Effector CD8-positive, alpha-beta T cell (primary cell): ENCODE data around the gene CXCL12.

Experiments
- DNase-seq: peaks from one replicate; lab custom pipeline; 2025; lab: John Stamatoyannopoulos, UW

CXCL12 gene

DNA sequence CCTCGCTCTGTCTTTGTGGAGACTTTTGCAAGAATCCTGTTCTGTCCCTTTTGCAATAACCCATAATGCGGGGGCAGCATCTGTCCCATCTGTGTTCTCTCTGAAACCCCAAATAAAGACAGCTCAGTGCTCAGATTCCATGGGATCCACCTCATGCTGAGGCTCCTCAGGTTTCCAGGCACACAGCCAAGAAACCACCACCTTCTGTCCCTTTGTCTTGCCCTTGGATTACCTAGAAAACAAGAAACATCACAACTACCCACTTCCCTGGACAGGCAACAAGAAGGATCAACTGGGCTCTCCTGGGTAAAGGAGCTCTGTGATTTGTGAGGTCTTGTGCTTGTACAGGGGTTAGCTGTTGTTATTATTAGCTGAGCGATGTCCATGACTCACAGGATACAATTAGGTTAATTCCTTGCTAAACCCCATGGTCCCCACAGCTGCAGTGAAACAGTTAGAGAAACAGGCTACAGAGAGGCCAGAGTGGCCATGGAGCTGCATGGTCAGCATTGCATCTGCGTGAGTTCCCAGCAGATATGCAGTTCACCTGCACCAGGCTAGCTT lies 50.2 kb downstream of the CXCL12 start:
- no peak for DNase-seq

DNA sequence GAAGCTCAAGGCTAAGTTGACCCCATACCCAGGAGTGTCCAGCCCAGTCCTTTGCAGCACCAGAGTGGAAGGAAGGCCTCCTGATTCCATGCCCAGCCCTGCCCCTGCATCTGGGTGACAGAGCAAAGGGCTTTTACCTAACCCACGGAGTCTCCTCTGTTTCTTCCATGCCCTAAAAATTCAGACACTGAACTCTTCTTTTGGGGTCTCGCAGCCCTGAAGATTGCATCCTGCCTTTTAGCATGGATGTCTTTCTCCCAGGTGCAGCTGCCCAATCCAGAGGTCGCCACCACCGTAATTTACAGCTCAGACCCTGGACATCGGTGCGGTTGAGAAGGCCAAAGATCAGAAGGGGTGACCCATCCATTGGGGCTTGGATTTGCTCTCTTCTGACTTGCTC lies 50.8 kb downstream of the CXCL12 start:
- no peak for DNase-seq

GRCh38 chr10:44333511-44333910 lies 51.4 kb downstream of the CXCL12 start:
- no peak for DNase-seq

DNA sequence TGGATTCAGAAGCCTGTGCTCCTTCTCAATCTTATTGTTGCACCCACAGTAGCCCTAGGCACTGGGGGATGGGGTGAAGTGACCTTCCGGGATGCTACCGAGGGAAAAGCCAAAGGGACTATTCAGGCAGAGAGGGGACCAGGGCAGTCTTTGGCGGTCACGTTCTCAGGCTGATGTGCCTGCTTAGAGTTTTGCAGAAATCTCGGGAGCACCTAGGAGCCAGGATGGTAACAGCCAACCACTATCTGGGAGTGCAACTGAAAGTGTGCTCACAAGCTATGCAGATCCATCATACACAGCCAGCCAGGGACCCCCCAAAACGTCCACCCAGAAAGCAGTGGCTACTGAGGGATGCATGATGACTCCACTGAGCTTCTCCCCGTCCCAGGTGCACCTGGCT lies 52.4 kb downstream of the CXCL12 start:
- DNase-seq: no peak

GRCh38 chr10:44330431-44330830 lies 54.5 kb downstream of the CXCL12 start:
- DNase-seq: no peak

GRCh38 chr10:44327461-44327860 lies 57.4 kb downstream of the CXCL12 start:
- DNase-seq: no peak
